GM12891 (cell line): Measurements from ENCODE around the gene PROCR.

ENCODE experiments used
- PAX5 ChIP-seq: IDR thresholded peaks from 2 replicates; pipeline ENCODE4 v1.6.1; 2011; ENCODE audit warnings: low read length, moderate library complexity, mild to moderate bottlenecking; ENCODE audit not compliant: insufficient read depth, severe bottlenecking
- POLR2A ChIP-seq: IDR thresholded peaks from 2 replicates; pipeline ENCODE4 v1.6.1; 2011; ENCODE audit warnings: low read depth, low read length, control low read depth
- POLR2AphosphoS5 ChIP-seq: IDR thresholded peaks from 2 replicates; pipeline ENCODE4 v1.6.1; 2011; ENCODE audit warnings: low read depth, low read length, control low read depth
- SPI1 ChIP-seq: IDR thresholded peaks from 2 replicates; pipeline ENCODE4 v1.6.1; 2011; ENCODE audit warnings: low read depth, low read length, control low read depth
- TAF1 ChIP-seq: IDR thresholded peaks from 2 replicates; pipeline ENCODE4 v1.6.1; 2011; ENCODE audit warnings: low read depth, low read length, control low read depth

DNA sequence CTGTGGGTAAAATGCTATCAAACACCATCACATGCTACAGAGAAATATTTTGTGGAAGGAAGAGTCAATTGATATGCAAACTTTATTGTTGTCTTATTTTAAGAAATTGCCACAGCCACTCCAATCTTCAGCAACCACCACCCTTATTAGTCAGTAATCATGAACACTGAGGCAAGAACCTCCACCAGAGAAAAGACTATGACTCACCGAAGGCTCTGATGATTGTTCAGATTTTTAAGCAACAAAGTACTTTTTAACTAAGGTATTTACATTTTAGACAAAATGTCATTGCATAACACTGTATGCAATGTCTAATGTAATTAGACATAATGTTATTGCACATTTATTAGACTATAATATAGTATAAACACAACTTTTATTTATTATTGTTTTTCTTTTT, 28.4 kb downstream of the PROCR start:
- TF ChIP-seq POLR2A (no peak), TAF1 (no peak), PAX5 (no peak), SPI1 (no peak), POLR2AphosphoS5 (no peak)
